Esophagus squamous epithelium (tissue), 5 donors: ENCODE data around the gene KANSL2. TPM values are rescaled to one million over a fixed set of nuclear protein-coding genes. Genes with fewer than 3 reads are reported as not detected.

Source experiments
- DNase-seq: peaks from one replicate; lab custom pipeline; 2025; lab: John Stamatoyannopoulos, UW
- H3K27ac ChIP-seq, 4 donors: fragments of 200-600 bp; sonication (generic); one replicate each; pipeline ENCODE4 v1.5.1; 2016 to 2019; ENCODE audit warnings: mild to moderate bottlenecking in 1 of 4
- H3K27me3 ChIP-seq, 4 donors: fragments of 200-600 bp; sonication (generic); 1 replicate in 3 of 4; 2 replicates in 1 of 4; pipeline versions ENCODE4 v1.5.1 to v1.6.0; 2017 to 2021; ENCODE audit warnings: antibody characterized with exemption in 1 of 4
- H3K36me3 ChIP-seq, 3 donors: fragments of 200-600 bp; sonication (generic); one replicate each; pipeline ENCODE4 v1.5.1; 2016 to 2019
- H3K4me1 ChIP-seq, 3 donors: fragments of 200-600 bp; sonication (generic); one replicate each; pipeline ENCODE4 v1.5.1; 2017 to 2019
- H3K4me3 ChIP-seq, 4 donors: fragments of 200-600 bp; sonication (generic); 1 replicate in 3 of 4; 2 replicates in 1 of 4; pipeline ENCODE4 v1.5.1; 2016 to 2019; ENCODE audit warnings: mild to moderate bottlenecking in 2 of 4, moderate library complexity in 1 of 4
- H3K9me3 ChIP-seq, 3 donors: fragments of 200-600 bp; sonication (generic); one replicate each; pipeline ENCODE4 v1.5.1; 2016 to 2019
- POLR2A ChIP-seq, 4 donors: fragments of 450-650 bp; IDR thresholded peaks; one replicate each; pipeline ENCODE4 v1.6.1; 2017; ENCODE audit warnings: antibody characterized with exemption in 4 of 4, mild to moderate bottlenecking in 4 of 4, moderate library complexity in 3 of 4
- WGBS, 2 donors: methylation state at CpG; one replicate each; pipeline ENCODE4 v1.1.5; 2018; 5-methylcytosine and 5-hydroxymethylcytosine counted together
- intact Hi-C: fragments of 100-400 bp; cut with DNase I; formaldehyde crosslinking; loops from one replicate; pipeline ENCODE4 v1.15.0; 2022
- small RNA-seq, 4 donors: library from RNA; depleted of rRNA; stranded (forward); fragments of <200 nt; gene quantifications; one replicate each; pipeline ENCODE3, GENCODE V24; 2016
- total RNA-seq, 4 donors: library from RNA; depleted of rRNA; stranded (reverse); fragments of >200 nt; gene quantifications; one replicate each; pipeline ENCODE4 v1.1.0, GENCODE V29; 2016
- TF ChIP-seq, protein P1 (sequence below), 6 experiments: fragments of 450-650 bp in 4 of 6; fragments of 200-600 bp in 2 of 6; sonication (generic) in 2 of 6; IDR thresholded peaks; one replicate each; pipeline ENCODE4 v1.5.1; 2016 to 2019; ENCODE audit warnings: antibody characterized with exemption in 6 of 6, mild to moderate bottlenecking in 4 of 6, moderate library complexity in 4 of 6
- donor health status: DM: yes; HTN: yes; CAD: no.

Gene KANSL2
- total RNA-seq, 4 donors from 2014 or later, result 23.9 to 46.0 (median 33.3) TPM

DNA sequence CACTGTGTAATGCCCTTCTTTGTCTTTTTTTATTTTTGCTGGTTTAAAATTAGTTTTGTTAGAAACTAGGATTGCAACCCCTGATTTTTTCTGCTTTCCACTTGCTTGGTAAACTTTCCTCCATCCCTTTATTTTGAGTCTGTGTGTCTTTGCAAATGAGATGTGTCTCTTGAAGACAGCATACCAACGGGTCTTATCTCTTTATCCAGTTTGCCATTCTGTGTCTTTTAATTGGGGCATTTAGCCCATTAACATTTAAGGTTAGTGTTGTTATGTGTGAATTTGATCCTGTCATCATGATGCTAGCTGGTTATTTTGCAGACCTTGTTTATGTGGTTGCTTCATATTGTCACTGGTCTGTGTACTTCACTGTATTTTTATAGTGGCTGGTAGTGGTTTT, 68.7 kb downstream of the KANSL2 start:
- no peak for DNase-seq
- H3K27ac ChIP-seq, result no peak overlapping the region
- no peaks in the 10 kb centered on the region for H3K4me1 ChIP-seq
- WGBS, 2 donors, result 61 to 71% methylated on average over 1 of the region's 1 CpG
- H3K36me3 ChIP-seq, result no peaks in the 10 kb centered on the region
- intact Hi-C loops, result no loop called here
- H3K4me3 ChIP-seq, result no peak overlapping the region
- H3K9me3 ChIP-seq, result peaks cover 0 to 23% (median 0%) of the 10 kb centered on the region in 3 donors
- no peak for TF ChIP-seq POLR2A (IDR thresholded peaks at IDR 0.05)
- TF ChIP-seq, protein P1, sequence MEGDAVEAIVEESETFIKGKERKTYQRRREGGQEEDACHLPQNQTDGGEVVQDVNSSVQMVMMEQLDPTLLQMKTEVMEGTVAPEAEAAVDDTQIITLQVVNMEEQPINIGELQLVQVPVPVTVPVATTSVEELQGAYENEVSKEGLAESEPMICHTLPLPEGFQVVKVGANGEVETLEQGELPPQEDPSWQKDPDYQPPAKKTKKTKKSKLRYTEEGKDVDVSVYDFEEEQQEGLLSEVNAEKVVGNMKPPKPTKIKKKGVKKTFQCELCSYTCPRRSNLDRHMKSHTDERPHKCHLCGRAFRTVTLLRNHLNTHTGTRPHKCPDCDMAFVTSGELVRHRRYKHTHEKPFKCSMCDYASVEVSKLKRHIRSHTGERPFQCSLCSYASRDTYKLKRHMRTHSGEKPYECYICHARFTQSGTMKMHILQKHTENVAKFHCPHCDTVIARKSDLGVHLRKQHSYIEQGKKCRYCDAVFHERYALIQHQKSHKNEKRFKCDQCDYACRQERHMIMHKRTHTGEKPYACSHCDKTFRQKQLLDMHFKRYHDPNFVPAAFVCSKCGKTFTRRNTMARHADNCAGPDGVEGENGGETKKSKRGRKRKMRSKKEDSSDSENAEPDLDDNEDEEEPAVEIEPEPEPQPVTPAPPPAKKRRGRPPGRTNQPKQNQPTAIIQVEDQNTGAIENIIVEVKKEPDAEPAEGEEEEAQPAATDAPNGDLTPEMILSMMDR (IDR thresholded peaks at IDR 0.05), result no peak
- H3K27me3 ChIP-seq, result peaks cover 0 to 28% (median 0%) of the 10 kb centered on the region in 4 donors

Small RNAs within 50 kb of the gene (small RNA-seq; reads per million reads assigned to genes)
- gene MIR1291 (0 reads per million in 4 donors), gene SNORA2A (2.1 to 4.2 (median 3.7) reads per million in 4 donors), gene SNORA2B (2.5 to 8.6 (median 4.4) reads per million in 4 donors), gene SNORA2C (0 to 0.45 (median 0.31) reads per million in 4 donors)

Other genes with a start within 250 kb of the KANSL2 start
- gene ANP32D, start 209.7 kb downstream of the KANSL2 start, total RNA-seq, result not detected
- gene C12orf54, start 199.7 kb downstream of the KANSL2 start, total RNA-seq, result 1 to 10 TPM in 2 of 4 donors, under 1 TPM in 1, not detected in 1; 0.99 to 2.0 (median 1.5) TPM
- gene OR8S1, start 156.6 kb downstream of the KANSL2 start, total RNA-seq, result not detected
- gene LALBA, start 112.2 kb downstream of the KANSL2 start, total RNA-seq, result not detected
- 10 to 100 TPM; 16.2 to 23.3 (median 18.5) TPM for gene CCNT1, start 34.5 kb upstream of the KANSL2 start, total RNA-seq
- 10 to 100 TPM; 11.5 to 14.7 (median 13.9) TPM for gene ADCY6, start 106.9 kb upstream of the KANSL2 start, total RNA-seq
- 10 to 100 TPM; 13.4 to 19.5 (median 14.0) TPM for gene CACNB3, start 136.3 kb upstream of the KANSL2 start, total RNA-seq
- gene DDX23, start 169.9 kb upstream of the KANSL2 start, total RNA-seq, result 10 to 100 TPM; 46.0 to 71.5 (median 56.7) TPM
- 1 to 10 TPM in 2 of 4 donors, under 1 TPM in 2; 0.57 to 6.1 (median 0.95) TPM for gene RND1, start 183.6 kb upstream of the KANSL2 start, total RNA-seq
- 10 to 100 TPM in 3 of 4 donors, 1 to 10 TPM in 1; 9.5 to 28.6 (median 11.8) TPM for gene FKBP11, start 243.3 kb upstream of the KANSL2 start, total RNA-seq